ENCODE results near the gene RIT1. TPM values are rescaled to one million over a fixed set of nuclear protein-coding genes. Genes with fewer than 3 reads are reported as not detected.
"Not testable (repeated sequence)": the region's sequence is repeated elsewhere in the genome, so short reads cannot be mapped to it uniquely, and the experiment has no call there.

RIT1 gene
- polyA plus RNA-seq, 3 donors = 50.4 to 54.9 (median 52.9) TPM

- DNase-seq (ENCODE audit: low read depth in 3 of 3, low spot score in 2 of 3) = peak; percentile 93 to 99 (median 97)
Observed at GRCh38 chr1:155934097-155934935, 23.2 kb upstream of the RIT1 start, which contains the start of gene KHDC4. KHDC4 (minus strand) TSS chr1:155934413; CDS start chr1:155934373, 40 bp downstream.

- DNase-seq (ENCODE audit: low read depth in 3 of 3, low spot score in 2 of 3) = no peak
Observed at GRCh38 chr1:155933591-155934096, 22.5 kb upstream of the RIT1 start.

GRCh38 chr1:155932487-155932886, 21.3 kb upstream of the RIT1 start:
- no peak for DNase-seq (ENCODE audit: low read depth in 3 of 3, low spot score in 2 of 3)

GRCh38 chr1:155932081-155932480, 20.9 kb upstream of the RIT1 start:
- DNase-seq (ENCODE audit: low read depth in 3 of 3, low spot score in 2 of 3) = no peak

GRCh38 chr1:155931332-155932038, 20.3 kb upstream of the RIT1 start:
- DNase-seq (ENCODE audit: low read depth in 3 of 3, low spot score in 2 of 3) = no peak

- DNase-seq (ENCODE audit: low read depth in 3 of 3, low spot score in 2 of 3) = not testable (repeated sequence)
Observed at GRCh38 chr1:155930725-155931124, 19.6 kb upstream of the RIT1 start.

GRCh38 chr1:155929057-155929456, 17.9 kb upstream of the RIT1 start:
- DNase-seq (ENCODE audit: low read depth in 3 of 3, low spot score in 2 of 3) = no peak

- DNase-seq (ENCODE audit: low read depth in 3 of 3, low spot score in 2 of 3) = no peak
Observed at GRCh38 chr1:155925506-155925905, 14.4 kb upstream of the RIT1 start.

GRCh38 chr1:155920717-155921116, 9.6 kb upstream of the RIT1 start:
- no peak for DNase-seq (ENCODE audit: low read depth in 3 of 3, low spot score in 2 of 3)

- no peak for DNase-seq (ENCODE audit: low read depth in 3 of 3, low spot score in 2 of 3)
Observed at GRCh38 chr1:155919801-155920200, 8.7 kb upstream of the RIT1 start.

GRCh38 chr1:155918660-155919059, 7.5 kb upstream of the RIT1 start:
- DNase-seq (ENCODE audit: low read depth in 3 of 3, low spot score in 2 of 3) = no peak

- DNase-seq (ENCODE audit: low read depth in 3 of 3, low spot score in 2 of 3) = no peak
Observed at GRCh38 chr1:155913969-155914757, 3.0 kb upstream of the RIT1 start.

- DNase-seq (ENCODE audit: low read depth in 3 of 3, low spot score in 2 of 3) = no peak
Observed at GRCh38 chr1:155912056-155912536, 947 bp upstream of the RIT1 start.

GRCh38 chr1:155910621-155911121, 478 bp downstream of the RIT1 start:
- no peak for DNase-seq (ENCODE audit: low read depth in 3 of 3, low spot score in 2 of 3)

- no peak for DNase-seq (ENCODE audit: low read depth in 3 of 3, low spot score in 2 of 3)
Observed at GRCh38 chr1:155909894-155910293, 1.3 kb downstream of the RIT1 start.

- no peak for DNase-seq (ENCODE audit: low read depth in 3 of 3, low spot score in 2 of 3)
Observed at GRCh38 chr1:155904261-155904660, 6.9 kb downstream of the RIT1 start.

- DNase-seq (ENCODE audit: low read depth in 3 of 3, low spot score in 2 of 3) = no peak
Observed at GRCh38 chr1:155900161-155900560, 11.0 kb downstream of the RIT1 start.

- no peak for DNase-seq (ENCODE audit: low read depth in 3 of 3, low spot score in 2 of 3)
Observed at GRCh38 chr1:155899683-155900082, 11.5 kb downstream of the RIT1 start.

- no peak for DNase-seq (ENCODE audit: low read depth in 3 of 3, low spot score in 2 of 3)
Observed at GRCh38 chr1:155898888-155899287, 12.3 kb downstream of the RIT1 start.

- no peak for DNase-seq (ENCODE audit: low read depth in 3 of 3, low spot score in 2 of 3)
Observed at GRCh38 chr1:155897746-155898145, 13.4 kb downstream of the RIT1 start.

Data from right renal cortex interstitium (tissue), 3 donors.